HG03045 (cell line): ENCODE data around the gene PCIF1.
A peak's percentile ranks its signal among the peaks of the same experiment; 100 is the strongest.

Experiments
- ATAC-seq: cut with Tn5 transposase; IDR thresholded peaks from one replicate; pipeline ENCODE4 v1.9.1; 2021; ENCODE audit warnings: mild to moderate bottlenecking, moderate library complexity; ENCODE audit not compliant: unreplicated experiment

PCIF1 gene

DNA sequence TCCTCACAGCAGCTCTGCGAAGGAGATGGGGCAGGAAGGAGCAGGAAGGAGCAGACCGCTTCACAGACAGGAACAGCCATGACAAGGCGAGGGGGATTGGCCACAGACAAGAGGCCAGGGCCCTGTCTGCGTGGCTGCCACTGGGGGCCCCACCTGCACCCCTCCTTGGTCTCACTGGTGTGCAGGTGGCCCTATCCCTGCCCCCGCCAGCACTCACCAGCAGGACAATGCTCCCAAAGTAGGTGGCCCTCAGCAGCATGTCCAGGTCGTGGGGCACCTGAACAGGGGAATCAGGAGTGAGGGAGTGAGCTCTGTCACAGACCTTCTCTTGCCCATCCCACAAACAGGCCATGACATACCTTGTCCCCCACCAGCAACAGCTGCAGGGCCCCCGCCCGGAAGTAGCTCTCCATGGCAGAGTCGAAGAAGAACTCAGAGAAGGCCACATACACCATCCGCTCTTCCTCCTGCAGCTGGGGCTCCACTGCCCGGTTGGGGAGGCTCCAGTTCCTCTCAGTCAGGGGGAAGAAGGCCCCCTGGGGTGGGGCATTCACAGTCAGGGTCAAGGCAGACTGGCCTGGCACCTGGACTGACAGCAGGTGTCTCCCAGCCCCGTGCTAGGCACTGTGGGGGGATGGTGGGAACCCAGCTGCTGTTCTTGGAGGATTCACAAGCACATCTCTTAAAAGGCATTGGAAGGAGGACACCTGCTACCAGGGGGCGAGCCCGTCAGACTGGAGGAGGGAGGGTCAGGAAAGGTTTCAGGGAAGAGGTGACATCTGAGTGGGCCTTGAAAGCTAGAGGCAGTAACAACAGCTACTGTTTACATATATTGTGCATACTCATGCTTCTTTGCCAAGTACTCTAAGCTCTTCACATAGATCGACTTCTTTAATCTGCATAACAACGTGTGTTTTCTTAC, 29.6 kb upstream of the PCIF1 start:
- ATAC-seq = no peak

DNA sequence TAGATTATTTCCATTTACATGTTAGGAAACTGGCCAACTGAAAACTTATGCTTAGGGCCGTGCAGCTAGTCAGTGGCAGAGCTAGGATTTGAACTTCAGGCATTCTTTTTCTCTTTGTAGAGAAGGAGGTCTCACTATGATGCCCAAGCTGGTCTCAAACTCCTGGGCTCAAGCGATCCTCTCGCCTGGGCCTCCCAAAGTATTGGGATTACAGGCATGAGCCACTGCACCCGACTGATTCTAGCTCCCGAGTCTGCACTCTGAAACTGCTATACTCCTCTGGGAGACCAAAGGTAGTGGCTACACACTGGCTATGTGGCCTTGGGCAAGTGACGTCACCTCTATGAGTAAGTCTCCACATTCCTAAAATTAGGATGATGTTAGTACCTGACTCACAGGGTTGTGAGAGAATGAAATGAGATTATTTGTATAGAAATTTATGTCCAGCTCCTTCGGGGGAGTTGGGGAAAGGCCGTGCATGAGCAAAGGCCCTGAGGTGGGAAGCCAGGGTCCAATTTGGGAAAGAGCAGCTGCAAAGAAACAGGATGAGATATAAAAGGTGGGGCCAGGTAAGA, 28.9 kb upstream of the PCIF1 start:
- no peak for ATAC-seq

DNA sequence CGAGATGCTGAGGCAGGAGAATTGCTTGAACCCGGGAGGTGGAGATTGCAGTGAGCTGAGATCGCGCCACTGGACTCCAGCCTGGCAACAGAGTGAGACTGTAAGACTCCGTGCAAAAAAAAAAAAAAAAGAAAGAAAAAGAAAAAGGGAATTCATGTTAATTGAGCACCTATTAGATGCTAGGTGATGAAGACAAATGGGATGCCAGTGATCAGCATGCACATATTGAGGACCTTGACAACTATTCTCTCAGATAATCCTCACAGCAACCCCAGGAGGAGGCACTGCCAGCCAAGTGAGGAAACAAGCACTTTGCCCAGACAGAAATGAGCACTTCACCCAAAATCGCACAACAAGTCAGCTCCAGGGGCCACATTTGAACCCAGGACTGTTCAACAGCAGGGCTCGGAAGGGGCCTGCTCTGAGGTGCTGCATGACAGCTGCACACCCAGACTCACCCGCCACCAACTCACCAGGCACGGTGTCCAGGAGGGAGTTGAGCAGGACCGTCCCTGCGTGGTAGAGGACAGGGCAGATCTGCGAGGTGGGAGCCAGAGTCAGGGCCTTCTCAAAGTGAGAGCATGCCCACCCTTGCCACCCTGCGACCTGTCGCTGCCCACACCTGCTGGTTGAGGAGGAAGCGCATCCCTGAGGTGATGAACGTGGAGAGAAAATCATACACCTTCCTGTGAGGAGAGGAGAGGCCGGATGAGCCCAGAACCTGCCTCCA, 27.1 kb upstream of the PCIF1 start:
- ATAC-seq = no peak

DNA sequence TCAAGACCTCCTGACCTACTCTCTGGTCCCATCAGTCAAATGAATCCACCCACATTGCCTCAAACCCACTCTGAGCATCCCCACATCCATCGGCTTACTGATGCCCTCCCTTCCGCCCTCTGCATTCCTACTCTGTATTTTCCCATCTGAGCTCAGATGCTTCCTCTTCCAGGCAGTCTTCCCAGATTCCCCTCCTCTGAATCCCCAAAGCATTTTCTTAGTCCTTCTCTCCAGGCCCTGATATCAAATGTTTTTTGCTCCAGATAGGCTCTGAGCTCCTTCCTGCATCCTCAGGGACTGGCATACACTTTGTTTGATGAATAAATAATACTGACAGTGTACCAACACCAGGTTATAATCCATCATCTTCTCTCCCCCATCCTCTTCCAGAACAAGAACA, 26.4 kb upstream of the PCIF1 start:
- ATAC-seq = no peak

DNA sequence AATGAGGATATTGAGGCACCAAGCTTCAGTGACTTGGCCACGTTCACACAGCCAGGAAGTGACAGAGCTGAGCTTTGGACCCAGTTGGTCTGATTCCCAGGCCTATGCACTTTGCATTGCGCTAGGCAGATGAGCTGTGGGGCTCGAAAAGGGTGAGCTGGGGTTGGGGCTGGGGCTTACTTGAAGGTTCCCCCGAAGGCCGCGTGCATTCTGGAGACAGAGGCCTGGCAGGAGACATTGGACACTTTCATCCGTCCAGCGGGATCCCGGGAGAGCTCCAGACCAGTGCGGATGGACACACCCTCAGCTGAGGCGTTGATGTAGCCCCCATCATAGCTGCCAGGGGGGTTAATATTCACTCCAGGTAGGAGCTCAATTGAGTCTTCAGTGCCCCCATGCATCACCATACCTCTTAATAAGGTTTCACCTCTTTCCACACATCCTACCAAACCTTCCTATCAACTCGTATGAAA, 25.1 kb upstream of the PCIF1 start:
- no peak for ATAC-seq

DNA sequence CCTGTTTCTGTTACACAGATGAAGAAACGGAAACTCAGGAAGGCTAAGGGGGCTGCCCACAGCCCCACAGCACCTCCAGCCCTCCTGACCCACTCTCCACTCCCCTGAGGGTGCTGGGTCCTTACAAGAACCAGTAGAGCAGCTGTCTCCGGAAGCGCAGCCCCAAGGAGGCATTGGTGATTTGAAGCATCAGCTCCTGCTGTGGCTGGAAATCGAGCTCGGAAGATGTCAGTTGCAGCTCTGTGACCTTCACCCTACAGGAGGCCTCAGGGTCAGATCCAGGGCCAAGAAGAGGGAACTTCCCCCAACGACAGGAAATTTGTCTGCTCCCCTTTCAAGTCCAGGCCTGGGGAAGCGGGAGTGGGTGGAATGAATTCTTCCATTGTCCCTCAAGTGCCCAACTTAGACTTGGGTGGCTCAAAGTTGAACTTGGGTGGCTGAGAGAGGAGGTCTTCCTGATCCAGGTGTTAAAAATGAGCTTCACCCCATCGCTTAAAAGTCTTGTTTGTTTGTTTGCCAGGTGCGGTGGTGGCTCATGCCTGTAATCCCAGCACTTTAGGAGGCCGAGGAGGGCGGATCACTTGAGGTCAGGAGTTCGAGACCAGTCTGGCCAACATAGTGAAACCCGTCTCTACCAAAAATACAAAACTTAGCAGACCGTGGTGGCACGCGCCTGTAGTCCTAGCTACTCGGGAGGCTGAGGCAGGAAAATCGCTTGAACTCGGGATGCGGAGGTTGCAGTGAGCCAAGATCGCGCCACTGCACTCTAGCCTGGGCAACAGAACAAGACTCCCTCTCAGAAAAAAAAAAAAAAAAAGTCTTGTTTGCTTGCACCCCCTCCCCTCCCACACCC, 24.4 kb upstream of the PCIF1 start:
- ATAC-seq = no peak

DNA sequence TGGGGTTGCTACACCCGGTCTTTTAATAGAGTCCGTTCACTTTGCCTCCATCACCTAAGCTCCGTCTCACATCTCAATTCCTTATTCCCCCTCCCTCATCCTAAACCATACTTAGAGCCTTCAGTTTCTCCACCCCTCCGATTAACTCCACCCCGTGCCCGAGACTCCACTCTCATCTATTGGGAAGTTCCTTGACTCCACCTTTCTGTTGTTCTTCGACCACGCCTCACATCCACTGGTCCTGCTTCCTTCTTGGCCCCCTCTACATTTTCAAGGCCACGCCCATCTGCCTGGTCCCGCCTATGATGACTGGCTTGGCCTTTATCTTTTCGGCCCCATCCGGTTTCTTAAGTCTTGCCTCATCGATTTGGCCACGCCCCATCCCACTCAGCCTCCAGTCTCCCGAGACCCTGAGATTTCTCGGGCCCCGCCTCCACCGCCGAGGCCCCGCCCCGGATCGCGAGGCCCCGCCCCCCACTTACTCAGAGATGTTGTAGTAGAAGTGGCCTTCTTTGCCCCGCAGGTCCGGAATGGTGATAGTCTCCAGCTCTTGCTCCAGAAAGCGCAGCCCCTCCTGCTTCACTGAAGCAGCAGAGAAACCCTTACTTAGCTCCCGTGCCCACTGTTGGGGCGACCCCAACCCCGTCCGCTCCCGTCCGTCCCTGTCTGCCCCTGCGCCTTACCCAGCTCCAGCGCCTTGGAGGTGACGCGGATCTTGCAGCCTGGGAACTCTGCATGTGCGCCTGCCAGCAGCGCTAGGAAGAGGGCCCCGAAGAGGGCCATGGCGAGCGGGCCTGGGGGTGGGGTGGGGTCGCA, 23.6 kb upstream of the PCIF1 start:
- ATAC-seq = peak; percentile 86

DNA sequence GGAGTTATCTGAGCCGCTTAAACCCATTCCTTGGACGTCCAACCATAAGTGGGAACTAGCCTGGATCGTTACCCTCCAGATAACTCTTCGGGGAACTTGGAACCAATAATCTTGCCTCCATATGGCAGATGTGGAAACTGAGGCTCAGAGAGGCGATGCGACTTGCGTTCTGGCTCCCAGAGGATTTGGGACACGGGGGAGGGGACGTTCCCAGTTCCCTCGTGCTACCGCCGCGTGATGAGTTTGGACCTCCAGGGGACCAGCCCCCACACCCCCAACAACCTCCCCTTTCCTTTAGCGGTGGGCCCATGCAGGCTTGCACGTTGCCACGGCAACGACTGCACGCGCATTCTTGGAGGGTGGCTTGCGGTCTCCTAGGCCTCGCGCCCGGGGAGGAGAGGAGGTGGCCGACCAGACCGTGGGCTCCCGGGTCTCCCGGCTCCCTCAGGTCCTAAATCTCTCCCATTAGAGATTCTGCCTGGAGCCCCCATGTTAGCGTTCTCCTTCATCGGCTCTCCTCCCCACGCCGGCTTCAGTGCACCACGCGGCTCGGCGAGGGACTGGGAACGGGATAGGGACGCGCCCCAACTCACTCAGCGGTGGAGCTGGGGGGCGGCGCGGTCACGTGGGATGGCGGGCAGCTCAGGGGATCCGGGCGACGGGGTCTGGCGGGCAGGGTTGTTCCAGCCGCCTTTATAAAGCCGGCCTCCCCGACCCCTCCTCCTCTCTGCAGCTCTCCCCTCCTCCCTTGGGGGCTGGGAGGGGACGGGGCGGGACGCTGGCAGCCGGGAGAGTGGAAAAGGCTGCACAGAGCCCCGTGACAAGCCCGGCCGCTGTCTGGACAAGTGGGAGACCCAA, 22.8 kb upstream of the PCIF1 start, which contains the start of gene PLTP:
Gene PLTP (minus strand): TSS at position 670 of the 858 bp plus-strand sequence. CDS start 703 bp downstream, outside the sequence.
- ATAC-seq = no peak

DNA sequence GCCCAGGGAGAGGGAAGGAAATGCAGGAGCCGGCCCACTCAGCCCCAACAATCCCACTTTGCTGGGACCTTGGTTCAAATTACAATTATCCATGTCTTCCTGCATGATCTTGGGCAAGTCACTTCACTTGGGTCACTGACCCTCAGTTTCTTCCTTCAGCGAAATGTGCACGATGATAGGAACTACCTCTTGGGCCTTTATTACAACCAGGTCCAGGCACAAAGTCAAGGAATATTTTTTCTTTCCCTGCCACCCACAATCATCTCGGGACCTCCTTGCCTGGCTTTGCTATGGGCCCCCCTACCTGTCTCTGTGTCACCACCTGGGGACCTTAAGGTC, 22.2 kb upstream of the PCIF1 start:
- no peak for ATAC-seq

DNA sequence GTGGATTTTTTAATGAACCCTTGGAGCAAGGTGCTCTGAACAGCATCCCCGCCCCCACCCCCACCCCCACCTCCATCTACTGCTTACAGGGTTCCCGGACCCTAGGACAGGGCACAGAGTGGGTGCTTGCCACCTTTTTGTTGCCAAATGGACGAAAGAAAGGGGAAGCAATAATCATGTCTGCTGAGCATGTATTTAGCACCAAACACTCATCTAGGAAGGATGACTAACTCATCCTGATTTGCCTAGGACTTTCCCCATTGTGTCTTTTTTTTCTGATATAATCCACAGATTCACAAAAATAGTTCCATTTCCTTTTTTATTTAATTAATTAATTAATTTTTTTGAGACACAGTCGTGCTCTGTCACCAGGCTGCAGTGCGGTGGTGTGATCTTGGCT, 21.4 kb upstream of the PCIF1 start:
- ATAC-seq = no peak

DNA sequence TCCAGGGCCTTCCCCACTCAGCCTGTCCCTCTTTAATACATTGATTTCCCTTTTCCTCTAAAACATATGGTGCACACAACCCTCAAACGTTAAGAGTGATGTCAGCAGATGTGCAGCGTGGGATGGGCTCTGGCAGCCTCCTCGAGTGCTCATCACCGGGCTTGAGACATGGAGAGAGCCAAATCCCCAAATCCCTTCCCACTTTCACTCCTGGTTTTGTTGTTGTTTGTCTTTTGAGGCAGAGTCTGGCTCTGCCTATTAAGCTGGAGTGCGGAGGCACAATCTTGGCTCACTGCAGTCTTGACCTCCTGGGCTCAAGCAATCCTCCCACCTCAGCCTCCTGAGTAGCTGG, 16.7 kb upstream of the PCIF1 start:
- ATAC-seq = no peak

DNA sequence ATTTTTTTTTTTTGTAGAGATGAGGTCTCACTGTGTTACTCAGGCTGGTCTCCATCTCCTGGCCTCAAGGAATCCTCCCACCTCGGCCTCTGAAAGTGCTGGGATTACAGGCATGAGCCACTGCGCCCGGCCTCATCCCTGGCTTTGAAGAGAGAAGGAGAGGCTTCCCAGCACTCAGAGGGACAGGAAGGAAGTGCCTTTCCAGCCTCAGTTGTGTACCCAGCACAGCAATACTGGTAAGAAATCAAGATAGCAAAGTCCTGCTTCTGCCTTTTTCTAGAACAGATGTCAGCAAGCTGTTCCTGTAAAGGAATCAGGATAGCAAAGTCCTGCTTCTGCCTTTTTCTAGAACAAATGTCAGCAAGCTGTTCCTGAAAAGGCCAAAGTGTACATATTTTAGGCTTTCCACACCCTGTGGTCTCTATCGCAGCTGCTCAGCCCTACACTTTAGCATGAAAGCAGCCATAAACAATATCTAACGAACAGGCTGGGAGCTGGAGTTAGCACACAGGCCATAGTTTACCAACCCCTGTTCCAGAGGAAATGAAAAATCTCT, 16.2 kb upstream of the PCIF1 start:
- ATAC-seq = no peak

DNA sequence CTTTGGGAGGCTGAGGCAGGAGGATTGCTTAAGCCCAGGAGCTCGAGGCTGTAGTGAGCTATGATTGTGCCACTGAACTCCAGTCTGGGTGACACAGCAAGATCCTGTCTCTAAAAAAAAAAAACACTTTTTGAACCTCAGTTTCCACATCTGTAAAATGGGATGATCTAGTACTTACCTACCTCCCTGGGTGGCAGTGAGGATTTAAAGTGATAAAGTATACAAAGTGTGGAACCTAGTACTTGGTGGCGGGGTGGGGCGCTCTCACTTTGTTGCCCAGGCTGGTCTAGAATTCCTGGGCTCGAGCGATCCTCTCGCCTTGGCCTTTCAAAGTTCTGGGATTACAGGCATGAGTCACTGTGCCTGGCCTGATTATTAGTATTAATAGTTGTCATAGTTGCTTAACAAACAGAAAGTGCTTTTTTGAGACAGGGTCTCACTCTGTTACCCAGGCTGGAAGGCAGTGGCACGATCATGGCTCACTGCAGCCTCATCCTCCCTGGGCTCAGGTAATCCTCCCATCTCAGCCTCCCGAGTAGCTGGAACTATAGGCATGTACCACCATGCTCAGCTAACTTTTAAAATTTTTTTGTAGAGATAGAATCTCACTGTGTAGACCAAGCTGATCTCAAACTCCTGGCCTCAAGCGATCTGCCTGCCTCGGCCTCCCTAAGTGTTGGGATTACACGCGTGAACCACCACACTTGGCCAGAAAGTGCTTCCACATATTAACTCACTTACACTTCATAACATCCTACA, 15.5 kb upstream of the PCIF1 start:
- ATAC-seq = no peak

DNA sequence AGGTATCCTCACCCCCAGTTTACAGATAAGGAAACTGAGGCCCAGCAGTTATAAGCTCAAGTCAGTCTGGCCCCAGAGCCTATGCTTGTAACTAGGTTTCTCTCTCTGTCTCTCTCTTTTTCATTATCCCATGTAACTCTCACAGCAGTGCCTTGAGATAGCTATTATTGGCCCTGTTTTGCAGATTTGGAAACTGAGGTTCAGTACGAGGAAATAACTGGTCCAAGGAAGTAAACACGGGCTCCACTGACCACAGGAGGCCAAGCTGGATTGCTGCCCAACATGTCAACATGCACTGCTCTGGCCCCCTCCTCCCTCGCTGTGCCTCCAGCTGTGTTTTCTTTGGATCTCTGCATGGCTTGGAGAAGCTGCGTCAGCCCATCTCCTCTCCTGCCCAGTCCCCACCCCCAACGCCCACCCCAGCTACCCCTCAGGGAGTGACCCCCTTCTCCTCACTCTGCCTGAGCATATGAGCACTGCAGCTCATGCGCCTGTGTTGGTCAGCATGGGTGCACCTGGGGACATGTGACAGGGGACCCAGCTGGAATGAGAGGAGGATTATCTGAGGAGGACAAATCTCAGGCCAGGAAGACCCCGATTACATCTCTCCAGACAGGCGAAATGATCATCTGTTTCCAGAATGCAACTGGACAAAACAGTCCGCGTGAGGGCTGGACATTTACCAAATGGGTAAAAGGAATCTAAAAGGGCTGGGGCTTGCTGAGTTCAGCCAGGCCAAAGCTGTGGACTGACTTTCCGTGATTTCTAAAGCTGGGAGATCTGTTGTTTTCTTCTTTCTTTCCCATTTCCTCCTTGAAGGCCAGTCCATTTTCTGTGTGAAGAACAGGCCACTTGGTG, 14.7 kb upstream of the PCIF1 start:
- ATAC-seq = no peak

DNA sequence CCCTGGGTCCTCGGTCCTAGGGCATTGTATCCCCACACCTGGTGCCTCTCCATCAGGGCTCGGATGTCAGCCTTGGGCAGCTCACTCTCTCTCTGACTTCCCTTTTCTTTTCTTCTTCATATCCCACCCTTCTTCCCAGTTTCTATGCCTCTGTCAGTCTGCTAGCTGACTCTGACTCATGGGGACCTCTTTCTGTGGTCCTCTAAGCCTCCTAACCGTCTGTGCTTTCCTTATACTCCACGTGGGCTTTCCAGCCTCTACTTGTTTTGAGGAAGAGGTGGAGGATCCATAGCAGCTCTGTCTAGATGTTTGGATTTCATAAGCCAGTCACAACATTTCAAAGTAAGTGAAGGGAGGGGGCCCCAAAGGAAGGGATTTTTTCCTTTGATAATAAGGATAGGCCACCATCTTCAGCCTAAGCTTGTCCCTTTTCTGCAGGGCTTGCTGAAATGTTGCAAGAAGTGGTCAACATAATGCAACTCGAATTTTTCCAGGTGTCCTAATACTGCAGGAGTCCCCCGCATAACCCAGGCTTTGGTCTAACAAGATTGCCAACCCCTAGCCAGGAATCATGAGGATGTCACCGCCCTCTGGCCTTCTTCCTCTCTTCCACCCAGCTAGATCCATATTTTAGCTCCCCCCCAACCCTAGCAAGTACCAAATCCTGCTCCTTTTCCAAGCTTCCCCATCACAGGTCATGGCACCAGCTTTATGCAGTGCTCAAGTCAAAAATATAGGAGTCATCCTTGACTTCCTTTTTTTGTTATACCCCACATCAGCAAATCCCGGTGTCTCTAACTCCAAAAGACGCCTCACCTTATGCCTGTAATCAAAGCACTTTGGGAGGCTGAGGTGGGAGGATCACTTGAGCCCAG, 13.8 kb upstream of the PCIF1 start:
- ATAC-seq = no peak
